Measurements from ENCODE around the gene CLIC5.

Gene CLIC5

GRCh38 chr6:45922728-45923351, 92.8 kb downstream of the CLIC5 start:
- DNase-seq: peak; percentile 62

GRCh38 chr6:45921691-45922281, 93.9 kb downstream of the CLIC5 start:
- DNase-seq: no peak

GRCh38 chr6:45920819-45921511, 94.7 kb downstream of the CLIC5 start:
- no peak for DNase-seq

GRCh38 chr6:45917439-45917838, 98.2 kb downstream of the CLIC5 start:
- no peak for DNase-seq

- DNase-seq: no peak
Observed at GRCh38 chr6:45916692-45917091, 99.0 kb downstream of the CLIC5 start.

- DNase-seq: no peak
Observed at GRCh38 chr6:45915780-45916468, 99.7 kb downstream of the CLIC5 start.

GRCh38 chr6:45911691-45912090, 104.0 kb downstream of the CLIC5 start:
- no peak for DNase-seq

- DNase-seq: no peak
Observed at GRCh38 chr6:45903959-45904358, 111.7 kb downstream of the CLIC5 start.

- no peak for DNase-seq
Observed at GRCh38 chr6:45902984-45903383, 112.7 kb downstream of the CLIC5 start.

- no peak for DNase-seq
Observed at GRCh38 chr6:45901767-45902650, 113.7 kb downstream of the CLIC5 start.

GRCh38 chr6:45900808-45901752, 114.6 kb downstream of the CLIC5 start:
- DNase-seq: no peak

GRCh38 chr6:45899683-45899946, 116.0 kb downstream of the CLIC5 start:
- no peak for DNase-seq

GRCh38 chr6:45898941-45899682, 116.5 kb downstream of the CLIC5 start:
- no peak for DNase-seq

- DNase-seq: no peak
Observed at GRCh38 chr6:45896783-45897441, 118.7 kb downstream of the CLIC5 start.

- no peak for DNase-seq
Observed at GRCh38 chr6:45895569-45895968, 120.1 kb downstream of the CLIC5 start.

- DNase-seq: no peak
Observed at GRCh38 chr6:45892696-45893245, 122.9 kb downstream of the CLIC5 start.

GRCh38 chr6:45892196-45892595, 123.5 kb downstream of the CLIC5 start:
- DNase-seq: no peak

GRCh38 chr6:45886776-45887175, 128.9 kb downstream of the CLIC5 start:
- DNase-seq: no peak

GRCh38 chr6:45884336-45884735, 131.3 kb downstream of the CLIC5 start:
- DNase-seq: no peak

GRCh38 chr6:45882671-45883070, 133.0 kb downstream of the CLIC5 start:
- no peak for DNase-seq

Data from stimulated activated CD4-positive, alpha-beta T cell treated with anti-CD3 and anti-CD28 coated beads, Interleukin-1b, Interleukin-23, amount 100 ng/mL, for 48 hours (primary cell).